ENCODE results near the gene APH1B. TPM values are rescaled to one million over a fixed set of nuclear protein-coding genes. Genes with fewer than 3 reads are reported as not detected.

APH1B gene
- total and polyA plus RNA-seq, 12 donors: 1.7 to 11.4 (median 7.4) TPM

DNA sequence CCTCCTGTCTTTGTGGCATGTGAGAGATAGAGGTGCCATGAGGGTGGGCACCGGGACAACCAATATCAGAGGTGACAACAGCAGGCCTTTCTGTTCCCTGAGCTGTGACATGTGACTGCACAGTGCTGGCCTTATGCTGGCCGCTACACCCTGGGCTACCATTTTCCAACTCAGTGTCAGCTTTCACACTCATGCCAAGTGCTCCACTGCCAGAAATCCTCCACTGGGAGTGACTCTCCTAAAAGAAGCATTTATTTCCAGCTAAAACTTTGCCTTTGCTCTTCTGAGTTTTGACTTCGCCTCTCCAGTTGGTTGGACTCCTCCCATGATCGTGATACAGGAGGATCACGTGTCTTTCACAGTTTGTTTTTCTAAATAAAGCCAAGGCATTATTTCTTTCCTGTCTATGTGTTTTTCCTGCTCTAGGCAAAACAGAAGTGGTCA lies 72.8 kb downstream of the APH1B start:
- no peaks in the 10 kb centered on the region for H3K27me3 ChIP-seq
- peaks cover 7 to 51% (median 28%) of the 10 kb centered on the region in 9 donors for H3K4me1 ChIP-seq
- H3K4me3 ChIP-seq: no peak overlapping the region
- DNase-seq (peak; percentile 37 to 60), ATAC-seq (peak; percentile 81 to 94 (median 86))
- WGBS, 2 donors: 30 to 35% methylated on average over 5 of the region's 5 CpGs
- H3K36me3 ChIP-seq: no peaks in the 10 kb centered on the region
- no peaks in the 10 kb centered on the region for H3K9me3 ChIP-seq
- TF ChIP-seq, protein P1, sequence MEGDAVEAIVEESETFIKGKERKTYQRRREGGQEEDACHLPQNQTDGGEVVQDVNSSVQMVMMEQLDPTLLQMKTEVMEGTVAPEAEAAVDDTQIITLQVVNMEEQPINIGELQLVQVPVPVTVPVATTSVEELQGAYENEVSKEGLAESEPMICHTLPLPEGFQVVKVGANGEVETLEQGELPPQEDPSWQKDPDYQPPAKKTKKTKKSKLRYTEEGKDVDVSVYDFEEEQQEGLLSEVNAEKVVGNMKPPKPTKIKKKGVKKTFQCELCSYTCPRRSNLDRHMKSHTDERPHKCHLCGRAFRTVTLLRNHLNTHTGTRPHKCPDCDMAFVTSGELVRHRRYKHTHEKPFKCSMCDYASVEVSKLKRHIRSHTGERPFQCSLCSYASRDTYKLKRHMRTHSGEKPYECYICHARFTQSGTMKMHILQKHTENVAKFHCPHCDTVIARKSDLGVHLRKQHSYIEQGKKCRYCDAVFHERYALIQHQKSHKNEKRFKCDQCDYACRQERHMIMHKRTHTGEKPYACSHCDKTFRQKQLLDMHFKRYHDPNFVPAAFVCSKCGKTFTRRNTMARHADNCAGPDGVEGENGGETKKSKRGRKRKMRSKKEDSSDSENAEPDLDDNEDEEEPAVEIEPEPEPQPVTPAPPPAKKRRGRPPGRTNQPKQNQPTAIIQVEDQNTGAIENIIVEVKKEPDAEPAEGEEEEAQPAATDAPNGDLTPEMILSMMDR (IDR thresholded peaks at IDR 0.05): no peak
- peak overlapping the region in 6 of 10 donors; percentile 17 to 70 (median 40) for H3K27ac ChIP-seq
- intact Hi-C loops (cut with DNase I): no loop called here

DNA sequence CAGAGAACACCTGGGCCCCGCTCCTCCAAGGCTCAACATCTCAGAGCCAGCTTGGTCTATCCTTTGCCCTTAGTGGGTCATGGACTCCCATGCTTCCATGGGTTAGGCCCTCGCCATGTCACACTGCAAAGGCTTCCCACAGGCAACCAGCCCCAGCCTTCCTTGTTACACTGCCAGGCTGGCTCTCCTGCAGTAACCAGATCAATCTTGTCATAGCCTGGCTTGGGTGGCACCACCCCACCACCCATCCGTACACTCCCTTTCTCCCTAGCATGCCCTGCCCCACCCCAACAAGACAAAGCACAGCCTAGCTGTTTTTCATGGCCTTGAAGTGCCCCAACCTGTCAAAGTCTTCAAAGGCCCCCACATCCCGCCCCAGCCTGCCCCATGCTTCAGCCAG lies 73.8 kb downstream of the APH1B start:
- ATAC-seq: no peak
- H3K36me3 ChIP-seq: no peaks in the 10 kb centered on the region
- WGBS, 2 donors: 84 to 98% methylated on average over 4 of the region's 4 CpGs
- H3K27ac ChIP-seq: no peak overlapping the region
- no peak overlapping the region for H3K4me3 ChIP-seq
- no peaks in the 10 kb centered on the region for H3K27me3 ChIP-seq
- TF ChIP-seq, protein P1 (IDR thresholded peaks at IDR 0.05): no peak
- H3K4me1 ChIP-seq: peaks cover 7 to 49% (median 28%) of the 10 kb centered on the region in 9 donors
- no peak for DNase-seq
- intact Hi-C loops (cut with DNase I): no loop called here
- no peaks in the 10 kb centered on the region for H3K9me3 ChIP-seq

DNA sequence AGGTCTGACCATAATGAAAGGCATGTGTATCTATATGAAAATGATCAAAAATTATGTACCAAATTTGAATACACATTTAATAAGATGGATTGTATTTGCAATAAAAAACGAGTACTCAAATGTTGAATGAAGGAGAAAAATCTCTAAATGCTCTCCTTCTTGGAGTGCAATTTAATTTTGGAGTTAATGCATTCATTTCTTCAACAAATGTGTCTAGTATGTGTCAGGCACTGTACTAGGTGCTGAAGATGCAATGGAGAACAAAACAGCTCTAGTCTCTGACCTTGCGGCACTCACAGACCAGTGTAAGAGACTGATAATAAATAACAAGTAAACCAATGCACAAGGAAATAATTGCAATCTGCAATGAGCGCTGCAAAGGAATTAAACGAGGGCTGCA lies 75.4 kb downstream of the APH1B start:
- ATAC-seq: no peak
- 91 to 94% methylated on average over 4 of the region's 4 CpGs for WGBS, 2 donors
- peaks cover 7 to 33% (median 25%) of the 10 kb centered on the region in 9 donors for H3K4me1 ChIP-seq
- no peak overlapping the region for H3K27ac ChIP-seq
- no peaks in the 10 kb centered on the region for H3K27me3 ChIP-seq
- TF ChIP-seq, protein P1 (IDR thresholded peaks at IDR 0.05): no peak
- H3K36me3 ChIP-seq: no peaks in the 10 kb centered on the region
- H3K4me3 ChIP-seq: no peak overlapping the region
- H3K9me3 ChIP-seq: no peaks in the 10 kb centered on the region
- no peak for DNase-seq
- intact Hi-C loops (cut with DNase I): no loop called here

DNA sequence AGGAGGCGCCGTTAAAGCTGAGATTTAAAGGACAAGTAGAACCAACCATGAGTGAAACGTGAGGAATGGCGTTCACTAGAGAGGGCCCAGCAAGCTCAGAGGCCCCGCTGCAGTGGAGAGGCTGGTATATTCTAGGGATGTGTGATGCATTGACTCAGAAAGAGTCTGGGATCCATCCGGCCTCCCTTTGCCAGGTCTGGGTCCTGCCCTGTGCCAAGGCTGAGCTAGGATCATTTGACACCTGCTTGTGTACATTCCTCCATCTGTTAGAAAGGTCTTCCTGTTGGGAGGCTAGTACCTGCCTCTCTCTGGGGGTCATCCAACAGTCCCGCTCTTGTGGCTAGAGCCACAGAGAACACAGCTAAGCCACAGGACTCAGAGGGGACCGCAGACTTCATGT lies 75.9 kb downstream of the APH1B start:
- H3K4me1 ChIP-seq: peaks cover 4 to 28% (median 21%) of the 10 kb centered on the region in 9 donors
- no peak for DNase-seq
- no peaks in the 10 kb centered on the region for H3K9me3 ChIP-seq
- WGBS, 2 donors: 81 to 84% methylated on average over 8 of the region's 8 CpGs
- H3K36me3 ChIP-seq: no peaks in the 10 kb centered on the region
- intact Hi-C loops (cut with DNase I): no loop called here
- H3K27me3 ChIP-seq: no peaks in the 10 kb centered on the region
- no peak overlapping the region for H3K4me3 ChIP-seq
- TF ChIP-seq, protein P1 (IDR thresholded peaks at IDR 0.05): no peak
- no peak overlapping the region for H3K27ac ChIP-seq
- ATAC-seq: no peak
